HuH-7 (cell line): ENCODE measurements around the gene POMT1.
"Not testable (repeated sequence)": the region's sequence is repeated elsewhere in the genome, so short reads cannot be mapped to it uniquely, and the experiment has no call there.

Experiments used
- DNase-seq: peaks from one replicate; pipeline ENCODE4 v3.0.0; 2011; ENCODE audit warnings: low spot score

Gene POMT1

GRCh38 chr9:131502781-131503625 lies at the start of gene POMT1:
POMT1 (plus strand) TSS chr9:131502918; CDS start chr9:131504219, 1,301 bp downstream.
- peak; percentile 97 for DNase-seq

GRCh38 chr9:131454028-131454427 lies 48.7 kb upstream of the POMT1 start:
- no peak for DNase-seq

DNA sequence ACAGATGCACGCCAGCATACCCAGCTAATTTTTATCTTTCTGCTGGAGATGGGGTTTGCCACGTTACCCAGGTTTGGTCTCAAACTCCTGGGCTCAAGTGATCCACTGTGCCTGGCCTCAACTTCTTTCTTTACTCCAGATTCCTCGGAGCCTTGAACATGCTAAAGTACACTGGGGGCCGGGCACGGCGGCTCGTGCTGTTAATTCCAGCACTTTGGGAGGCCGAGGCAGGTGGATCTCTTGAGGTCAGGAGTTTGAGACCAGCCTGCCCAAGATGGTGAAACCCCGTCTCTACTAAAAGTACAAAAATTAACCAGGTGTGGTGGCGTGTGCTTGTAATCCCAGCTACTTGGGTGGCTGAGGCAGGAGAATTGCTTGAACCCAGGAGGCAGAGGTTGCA lies 47.1 kb upstream of the POMT1 start:
- DNase-seq: not testable (repeated sequence)

- DNase-seq: no peak
Measured at GRCh38 chr9:131457746-131458145, 45.0 kb upstream of the POMT1 start.

DNA sequence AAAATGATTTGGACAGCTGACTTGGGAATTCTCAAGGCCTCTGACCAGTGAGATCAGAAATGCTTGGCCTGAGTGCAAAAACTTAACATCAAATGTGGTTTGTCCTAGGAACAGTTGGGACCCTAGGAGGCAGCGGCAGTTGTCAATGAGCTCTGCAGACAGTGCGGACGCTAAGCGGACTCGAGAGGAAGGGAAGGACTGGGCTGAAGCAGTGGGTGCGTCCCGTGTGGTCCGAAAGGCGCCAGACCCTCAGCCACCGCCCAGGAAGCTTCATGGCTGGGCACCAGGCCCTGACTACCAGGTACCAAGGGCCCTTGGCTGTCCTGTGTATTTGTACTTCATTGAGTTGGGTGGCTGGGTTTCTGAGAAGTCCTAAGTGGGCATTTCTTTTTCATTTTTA lies 43.7 kb upstream of the POMT1 start:
- DNase-seq: no peak

- no peak for DNase-seq
Measured at GRCh38 chr9:131461166-131461565, 41.6 kb upstream of the POMT1 start.

DNA sequence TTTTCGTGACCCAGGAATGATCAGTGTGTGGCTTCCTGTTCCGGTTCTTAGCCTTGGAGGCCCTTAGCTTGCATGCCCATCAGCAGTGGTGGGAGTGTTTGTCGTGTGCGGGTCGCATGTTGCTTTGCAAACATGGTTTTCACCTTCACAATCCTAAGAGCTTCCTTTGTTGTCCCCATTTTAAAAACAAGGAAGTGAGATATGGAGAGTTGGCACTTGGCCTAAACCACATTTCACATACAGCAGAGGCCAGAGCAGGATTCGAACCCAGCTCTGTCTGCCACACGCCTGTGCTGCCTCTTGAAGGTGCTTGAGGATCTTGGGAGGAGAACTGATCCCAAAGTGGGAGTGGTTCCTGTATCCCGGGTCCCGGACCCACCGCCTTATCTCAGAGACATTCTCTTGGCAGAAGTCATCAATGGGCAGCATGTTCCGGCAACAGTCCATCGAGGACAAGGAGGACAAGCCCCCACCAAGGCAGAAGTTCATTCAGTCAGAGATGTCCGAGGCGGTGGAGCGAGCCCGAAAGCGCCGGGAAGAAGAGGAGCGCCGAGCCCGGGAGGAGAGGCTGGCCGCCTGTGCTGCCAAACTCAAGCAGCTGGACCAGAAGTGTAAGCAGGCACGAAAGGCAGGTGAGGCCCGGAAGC lies 38.2 kb upstream of the POMT1 start:
- no peak for DNase-seq

- no peak for DNase-seq
Measured at GRCh38 chr9:131465401-131465800, 37.3 kb upstream of the POMT1 start.

DNA sequence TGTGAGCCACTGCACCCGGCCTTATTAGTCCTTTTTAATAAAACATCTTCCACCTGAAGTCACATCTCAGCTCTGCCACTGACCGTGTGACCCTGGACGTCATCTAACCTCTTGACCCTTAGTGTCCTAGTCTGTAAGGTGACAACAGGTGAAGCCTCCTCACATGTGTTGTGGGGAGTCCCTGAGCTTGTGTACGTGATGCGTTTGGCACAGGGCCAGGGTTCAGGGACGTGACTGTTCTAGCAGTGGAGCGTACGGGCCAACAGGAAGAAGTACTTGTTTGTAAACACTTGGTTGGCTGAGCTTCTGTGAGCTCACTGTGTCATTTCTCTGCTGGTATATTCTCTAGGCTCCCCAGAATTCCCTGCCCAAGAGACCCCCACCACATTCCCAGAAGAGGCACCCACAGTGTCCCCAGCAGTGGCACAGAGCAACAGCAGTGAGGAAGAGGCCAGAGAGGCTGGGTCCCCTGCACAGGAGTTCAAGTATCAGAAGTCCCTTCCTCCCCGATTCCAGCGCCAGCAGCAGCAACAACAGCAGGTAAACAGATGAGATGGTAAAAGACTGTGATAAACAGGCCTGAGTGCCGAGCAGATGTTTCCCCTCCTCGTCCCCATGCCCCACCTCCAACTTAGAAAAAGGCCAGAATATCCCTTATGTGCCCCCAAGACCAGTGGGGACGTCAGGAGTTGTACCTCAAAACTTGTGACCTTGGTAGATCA lies 35.3 kb upstream of the POMT1 start:
- DNase-seq: no peak

DNA sequence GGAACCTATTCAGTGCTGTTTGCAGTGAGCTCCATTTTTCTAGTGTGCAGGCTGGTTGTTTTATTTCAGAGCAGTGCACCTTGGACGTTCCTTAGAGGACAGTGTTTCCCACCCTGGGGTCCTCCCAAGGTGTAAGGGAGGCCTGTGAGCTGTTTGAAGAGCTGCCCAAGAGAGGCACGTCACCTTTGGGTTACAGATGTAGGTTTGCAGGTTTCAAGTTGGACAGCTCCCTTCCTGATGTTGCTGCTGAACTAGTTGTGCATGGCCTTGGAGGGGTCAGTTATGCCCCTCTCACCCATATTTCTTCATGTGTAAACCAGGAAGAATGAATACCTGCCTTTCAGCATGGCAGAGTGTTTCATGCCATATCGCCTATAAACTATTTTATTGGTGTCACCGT lies 34.7 kb upstream of the POMT1 start:
- no peak for DNase-seq

- no peak for DNase-seq
Measured at GRCh38 chr9:131469356-131469755, 33.4 kb upstream of the POMT1 start.

GRCh38 chr9:131469951-131470350 lies 32.8 kb upstream of the POMT1 start:
- DNase-seq: no peak

- no peak for DNase-seq
Measured at GRCh38 chr9:131470581-131470991, 32.1 kb upstream of the POMT1 start.

DNA sequence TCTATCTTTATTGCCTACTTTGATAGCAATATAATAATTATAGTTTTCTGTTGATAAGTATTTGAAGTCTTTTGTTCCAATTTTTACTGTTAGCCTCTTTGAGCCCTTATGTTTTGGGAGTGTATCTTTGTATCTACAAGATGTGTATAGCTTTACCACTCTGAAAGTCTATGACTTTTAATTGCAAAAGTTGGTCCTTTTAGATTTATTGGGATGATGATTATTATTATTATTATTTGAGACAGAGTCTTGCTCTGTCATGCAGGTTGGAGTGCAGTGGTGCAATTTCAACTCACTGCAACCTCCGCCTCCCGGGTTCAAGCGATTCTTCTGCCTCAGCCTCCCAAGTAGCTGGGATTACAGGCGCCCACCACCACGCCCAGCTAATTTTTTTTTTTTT lies 30.6 kb upstream of the POMT1 start:
- DNase-seq: not testable (repeated sequence)

- DNase-seq: no peak
Measured at GRCh38 chr9:131473198-131473885, 29.4 kb upstream of the POMT1 start.

DNA sequence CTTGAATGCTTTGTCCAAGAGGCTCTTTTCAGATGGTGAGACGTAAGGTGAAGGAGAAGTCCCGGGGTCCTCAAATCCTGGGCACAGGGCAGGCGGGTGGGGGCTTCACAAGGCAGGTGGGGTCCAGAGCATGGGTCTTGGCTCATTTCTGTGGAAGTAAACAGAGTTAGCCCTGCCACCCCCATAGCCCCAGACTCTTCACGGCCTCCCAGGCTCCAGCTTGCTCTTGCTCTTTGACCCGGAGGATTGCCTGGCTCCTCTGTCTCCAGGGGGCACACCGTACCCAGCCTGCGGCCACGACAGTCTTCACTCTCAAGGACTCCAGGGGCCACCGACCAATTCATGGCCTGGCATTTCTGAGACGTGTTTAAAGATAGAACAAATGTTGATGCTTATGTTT lies 28.8 kb upstream of the POMT1 start:
- no peak for DNase-seq

DNA sequence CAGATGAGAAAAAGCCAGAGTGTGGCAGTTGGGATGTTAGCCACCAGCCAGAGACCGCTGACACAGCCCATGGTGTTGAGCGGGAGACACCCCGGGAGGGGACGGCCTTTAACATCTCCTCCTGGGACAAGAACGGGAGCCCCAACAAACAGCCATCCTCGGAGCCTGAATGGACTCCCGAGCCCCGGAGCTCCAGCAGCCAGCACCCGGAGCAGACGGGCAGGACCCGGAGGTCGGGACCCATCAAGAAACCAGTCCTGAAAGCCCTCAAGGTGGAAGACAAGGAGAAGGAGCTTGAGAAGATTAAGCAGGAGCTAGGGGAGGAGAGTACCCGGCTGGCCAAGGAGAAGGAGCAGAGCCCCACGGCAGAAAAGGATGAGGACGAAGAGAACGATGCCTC lies 28.0 kb upstream of the POMT1 start:
- DNase-seq: no peak

GRCh38 chr9:131475111-131475955 lies 27.4 kb upstream of the POMT1 start:
- DNase-seq: no peak

GRCh38 chr9:131475956-131476776 lies 26.6 kb upstream of the POMT1 start:
- DNase-seq: no peak

GRCh38 chr9:131476777-131477345 lies 25.9 kb upstream of the POMT1 start:
- DNase-seq: no peak
